GM12875 (cell line): ENCODE data around the gene MEN1.

Source experiments
- H3K4me3 ChIP-seq: one replicate; pipeline ENCODE4 v1.5.1; 2011; ENCODE audit warnings: low read depth, low read length, control low read depth
- CTCF ChIP-seq: IDR thresholded peaks from 2 replicates; pipeline ENCODE4 v1.5.1; 2011; ENCODE audit warnings: low read depth, mild to moderate bottlenecking, control low read depth, inconsistent platforms, low read length, moderate library complexity, borderline replicate concordance; ENCODE audit not compliant: insufficient read depth

The MEN1 gene

GRCh38 chr11:64810891-64811272 lies 531 bp upstream of the MEN1 start:
- TF ChIP-seq CTCF: no peak
- H3K4me3 ChIP-seq: peak overlapping the region; percentile 81

GRCh38 chr11:64809781-64810241 lies 540 bp downstream of the MEN1 start:
- peak overlapping the region; percentile 81 for H3K4me3 ChIP-seq
- TF ChIP-seq CTCF: no peak

- no peak for TF ChIP-seq CTCF
- H3K4me3 ChIP-seq: no peak overlapping the region
These were observed 4.9 kb downstream of the MEN1 start for GRCh38 chr11:64805481-64805880.

- TF ChIP-seq CTCF: no peak
- no peak overlapping the region for H3K4me3 ChIP-seq
These were observed 5.8 kb downstream of the MEN1 start for GRCh38 chr11:64804346-64805210.

- H3K4me3 ChIP-seq: peak overlapping the region; percentile 52
These were observed 6.5 kb downstream of the MEN1 start for GRCh38 chr11:64803846-64804345.

GRCh38 chr11:64803158-64803845 lies 7.0 kb downstream of the MEN1 start, which contains the start of gene MAP4K2:
TSS of gene MAP4K2 (minus strand) at chr11:64803214. CDS start at chr11:64803149, 65 bp downstream.
- TF ChIP-seq CTCF: peak; percentile 31; the same call in 1 of the 2 replicates
- peak within 1 kb of the TSS; percentile 63 for H3K4me3 ChIP-seq

More at GRCh38 chr11:64803846-64804345, 6.5 kb downstream of the MEN1 start:
- TF ChIP-seq CTCF: no peak
